ENCODE results near the gene PAEP. TPM values are rescaled to one million over a fixed set of nuclear protein-coding genes. Genes with fewer than 3 reads are reported as not detected.

PAEP gene
- total RNA-seq, 1 experiment from 2014 or later = not detected

DNA sequence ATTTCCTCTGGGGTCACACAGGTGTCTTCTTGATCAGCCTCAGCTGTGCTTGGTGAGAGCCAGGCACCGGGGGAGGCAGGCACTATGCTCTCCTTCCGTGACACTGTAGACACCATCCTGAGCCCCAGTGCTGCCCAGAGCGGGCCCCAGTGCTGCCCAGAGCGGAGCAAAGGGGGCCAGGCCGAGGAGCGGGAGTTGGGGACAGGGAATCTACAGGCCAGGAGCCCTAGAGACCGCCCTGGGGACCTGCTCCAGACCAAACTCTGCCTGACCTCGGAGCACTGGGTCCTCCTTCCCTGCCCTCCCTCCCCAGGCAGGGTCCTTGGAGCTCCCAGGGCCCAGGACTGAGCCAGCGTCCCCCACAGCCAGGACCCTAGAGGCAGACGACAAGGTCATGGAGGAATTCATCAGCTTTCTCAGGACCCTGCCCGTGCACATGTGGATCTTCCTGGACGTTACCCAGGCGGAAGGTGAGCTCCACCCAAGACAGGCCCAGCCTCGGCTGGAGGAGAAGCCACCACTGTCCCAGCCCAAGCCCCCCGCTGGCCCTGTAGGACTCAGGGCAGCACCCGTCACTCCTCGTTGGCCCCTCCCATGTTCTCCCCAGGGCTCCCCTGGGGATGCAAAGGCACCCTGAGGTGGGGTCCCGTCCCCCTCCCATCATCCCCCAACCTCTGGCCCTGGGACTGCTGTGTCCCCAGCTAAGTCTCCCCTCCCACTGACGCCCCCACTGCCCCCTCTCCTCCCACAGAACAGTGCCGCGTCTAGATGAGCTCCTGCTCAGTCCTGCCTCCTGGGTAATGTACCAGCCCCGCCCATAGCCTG is 30.2 kb downstream of the PAEP start:
- DNase-seq (ENCODE audit: low read depth) = no peak

DNA sequence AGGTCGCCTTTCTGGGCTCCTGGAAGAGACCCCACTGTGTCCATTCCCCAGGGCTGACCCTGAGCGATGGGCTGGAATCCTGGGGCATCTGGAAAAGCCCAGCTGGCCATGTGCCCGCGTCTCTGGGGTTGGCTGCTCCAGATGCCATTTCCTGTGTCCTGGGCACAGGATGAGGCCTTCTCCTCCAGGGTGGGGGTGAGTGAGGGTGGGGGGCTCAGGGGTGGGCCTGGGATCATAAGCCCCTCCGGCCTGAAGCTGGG is 30.7 kb downstream of the PAEP start:
- DNase-seq (ENCODE audit: low read depth) = no peak

GRCh38 chr9:135592625-135593024 is 31.1 kb downstream of the PAEP start:
- no peak for DNase-seq (ENCODE audit: low read depth)

GRCh38 chr9:135596211-135596610 is 34.7 kb downstream of the PAEP start:
- no peak for DNase-seq (ENCODE audit: low read depth)

GRCh38 chr9:135600296-135600817 is 38.8 kb downstream of the PAEP start:
- no peak for DNase-seq (ENCODE audit: low read depth)

DNA sequence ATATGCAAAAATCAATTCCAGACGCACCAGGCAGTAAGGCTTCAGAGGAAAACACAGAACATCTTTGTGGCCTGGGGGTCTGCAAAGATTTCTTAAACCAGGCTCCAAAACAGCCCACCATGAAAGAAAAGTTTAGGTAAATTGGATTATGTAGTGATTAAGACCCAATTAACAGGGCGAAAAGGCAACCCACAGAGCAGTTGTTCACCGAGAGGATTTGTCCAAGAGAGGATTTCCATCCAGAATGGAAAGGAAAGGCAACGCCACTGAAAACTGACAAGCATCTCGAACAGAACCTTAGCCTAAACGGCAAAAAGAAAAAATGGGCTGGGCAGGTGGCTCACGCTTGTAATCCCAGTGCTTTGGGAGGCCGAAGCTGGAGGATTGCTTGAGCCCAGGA is 40.4 kb downstream of the PAEP start:
- no peak for DNase-seq (ENCODE audit: low read depth)

DNA sequence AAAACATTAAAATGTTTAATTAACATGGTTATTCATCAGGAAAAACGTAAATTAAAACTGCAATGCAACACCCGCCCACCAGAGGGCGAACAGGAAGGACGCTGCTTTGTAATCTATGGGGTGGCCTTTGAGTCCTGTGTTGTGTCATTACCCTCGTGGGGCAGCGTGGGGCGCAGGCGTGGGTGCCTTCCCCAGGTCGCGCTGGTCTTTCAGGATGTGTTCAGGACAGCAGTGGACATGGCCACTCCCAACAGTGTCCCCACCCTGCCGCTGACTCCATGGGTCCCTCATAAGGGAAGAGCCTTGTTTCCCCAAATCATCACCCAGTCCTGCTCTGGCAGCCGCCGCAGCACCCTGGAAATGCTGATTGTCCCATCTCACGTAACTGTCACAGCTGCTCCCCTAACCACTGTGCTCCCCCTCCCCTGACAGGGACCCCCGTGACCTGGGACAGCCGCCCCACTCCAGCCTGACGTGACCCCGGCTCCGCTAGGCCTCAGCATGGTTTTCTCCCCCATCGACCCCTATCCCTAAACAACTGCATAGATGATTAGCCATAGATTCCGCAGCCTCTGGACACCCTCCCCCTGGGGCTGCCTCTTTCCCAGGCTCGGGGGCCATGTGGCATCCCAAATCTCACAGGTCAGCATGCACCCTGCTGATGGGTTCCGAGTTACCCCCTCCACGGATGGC is 41.4 kb downstream of the PAEP start:
- peak; percentile 18 for DNase-seq (ENCODE audit: low read depth)

GRCh38 chr9:135604437-135605237 is 43.1 kb downstream of the PAEP start:
- no peak for DNase-seq (ENCODE audit: low read depth)

- DNase-seq (ENCODE audit: low read depth) = no peak
Measured at GRCh38 chr9:135605238-135605781, 43.8 kb downstream of the PAEP start.

- no peak for DNase-seq (ENCODE audit: low read depth)
Measured at GRCh38 chr9:135606885-135607259, 45.3 kb downstream of the PAEP start.

GRCh38 chr9:135607401-135608293 is 46.1 kb downstream of the PAEP start:
- no peak for DNase-seq (ENCODE audit: low read depth)

GRCh38 chr9:135608294-135608998 is 46.9 kb downstream of the PAEP start:
- no peak for DNase-seq (ENCODE audit: low read depth)

DNA sequence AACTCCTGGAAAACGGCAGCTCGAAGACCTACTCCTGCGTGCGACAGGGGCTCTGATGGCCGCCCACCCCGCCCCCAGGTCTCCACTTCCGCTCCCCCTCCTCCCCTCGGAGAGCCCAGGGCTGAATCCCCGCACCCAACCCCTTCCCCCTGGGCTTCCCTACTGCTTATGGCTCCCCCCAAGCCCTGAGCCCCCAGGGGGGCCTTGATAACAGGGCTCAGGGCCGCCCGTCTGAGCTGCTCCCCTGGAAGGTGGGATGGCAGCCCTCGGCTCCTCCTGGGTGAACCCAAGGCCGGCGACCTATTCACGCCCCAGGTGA is 47.4 kb downstream of the PAEP start:
- no peak for DNase-seq (ENCODE audit: low read depth)

- no peak for DNase-seq (ENCODE audit: low read depth)
Measured at GRCh38 chr9:135609366-135609955, 47.9 kb downstream of the PAEP start.

DNA sequence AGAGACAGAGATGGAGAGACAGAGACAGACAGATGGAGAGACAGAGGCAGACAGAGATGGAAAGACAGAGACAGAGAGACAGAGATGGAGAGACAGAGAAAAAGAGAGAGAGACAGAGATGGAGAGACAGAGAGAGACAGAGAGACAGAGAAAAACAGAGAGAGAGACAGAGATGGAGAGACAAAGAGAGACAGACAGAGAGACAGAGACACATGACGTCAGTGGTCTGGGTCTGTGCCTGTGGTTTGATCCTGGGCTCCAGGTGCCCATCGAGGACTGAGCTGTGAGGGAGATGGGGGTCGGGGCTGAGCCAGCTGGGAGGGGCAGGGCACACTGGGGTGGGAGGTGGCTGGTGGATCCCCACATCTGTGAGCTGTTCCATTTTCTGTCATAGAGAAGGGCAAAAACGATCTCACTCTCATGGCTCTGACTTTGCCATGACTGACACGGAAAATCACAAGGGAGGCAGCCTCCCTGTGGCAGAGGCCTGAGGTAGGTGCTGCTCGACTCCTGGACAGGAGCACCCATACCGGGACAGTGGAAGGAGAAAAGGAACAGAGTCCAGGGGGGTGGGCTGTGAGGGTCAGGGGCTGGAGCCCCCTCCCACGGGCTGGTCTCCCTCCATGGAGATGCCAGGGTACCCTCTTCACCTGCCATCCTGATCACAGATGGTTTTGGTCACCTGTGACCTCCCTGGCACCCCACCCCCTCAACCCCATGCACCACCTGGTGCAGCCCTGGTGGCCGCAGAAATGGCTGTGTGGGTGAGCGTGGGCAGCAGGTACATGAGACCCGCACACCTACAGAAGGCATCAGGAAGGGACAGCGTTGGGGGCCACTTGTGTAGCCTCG is 49.0 kb downstream of the PAEP start:
- no peak for DNase-seq (ENCODE audit: low read depth)

DNA sequence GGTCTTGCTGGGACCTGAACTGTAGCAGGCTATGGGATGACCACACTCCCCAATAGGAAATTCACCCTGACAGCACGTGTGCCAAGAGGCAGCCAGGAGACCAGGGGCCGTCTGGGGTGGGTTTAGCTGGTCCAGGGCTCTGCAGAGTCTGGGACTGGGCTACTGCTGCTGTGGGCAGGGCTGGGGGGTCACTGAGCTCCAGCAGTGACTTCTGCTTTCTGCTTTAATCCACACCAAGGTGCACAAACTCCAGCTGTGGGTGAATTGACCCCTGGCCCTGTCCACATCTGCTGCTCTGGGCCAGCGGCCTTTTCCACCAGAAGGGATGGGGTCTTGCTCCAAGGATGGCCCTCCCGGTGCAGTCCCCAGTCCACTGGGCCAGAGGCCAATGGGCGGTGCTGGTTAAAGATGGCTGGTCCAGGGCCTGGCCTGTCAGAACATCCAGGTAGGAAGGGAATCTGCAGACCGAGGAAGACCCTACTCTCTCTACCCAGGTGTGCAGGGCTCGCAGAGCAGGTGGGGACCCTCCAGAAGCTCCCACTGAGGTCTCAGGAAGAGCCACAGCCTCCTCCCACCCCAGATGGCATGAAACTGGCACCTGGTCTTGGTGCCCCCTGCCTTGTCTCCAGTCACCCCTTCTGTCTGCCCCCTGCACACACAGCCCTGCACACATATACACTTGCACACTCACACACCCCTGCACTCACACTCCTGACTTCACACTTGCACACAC is 49.8 kb downstream of the PAEP start:
- DNase-seq (ENCODE audit: low read depth) = no peak

DNA sequence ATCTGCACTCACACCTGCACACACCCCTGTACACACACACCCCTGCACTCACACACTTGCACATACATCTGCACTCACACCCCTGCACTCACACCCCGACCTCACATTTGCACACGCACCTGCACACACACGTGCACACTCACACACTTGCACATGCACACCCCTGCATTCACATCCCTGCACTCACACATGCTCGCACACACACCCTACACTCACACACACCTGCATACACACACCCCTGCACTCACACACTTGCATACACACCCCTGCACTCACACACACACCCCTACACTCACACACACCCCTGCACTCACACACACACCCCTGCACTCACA is 50.3 kb downstream of the PAEP start:
- no peak for DNase-seq (ENCODE audit: low read depth)

- DNase-seq (ENCODE audit: low read depth) = no peak
Measured at GRCh38 chr9:135612437-135612836, 50.9 kb downstream of the PAEP start.
